HG02885 (cell line): ENCODE data around the gene SH2D1A.
"Not testable (repeated sequence)": the region's sequence is repeated elsewhere in the genome, so short reads cannot be mapped to it uniquely, and the experiment has no call there.

Experiments used
- ATAC-seq: cut with Tn5 transposase; IDR thresholded peaks from one replicate; pipeline ENCODE4 v1.9.1; 2021; ENCODE audit warnings: mild to moderate bottlenecking; ENCODE audit not compliant: unreplicated experiment, poor library complexity

The SH2D1A gene

DNA sequence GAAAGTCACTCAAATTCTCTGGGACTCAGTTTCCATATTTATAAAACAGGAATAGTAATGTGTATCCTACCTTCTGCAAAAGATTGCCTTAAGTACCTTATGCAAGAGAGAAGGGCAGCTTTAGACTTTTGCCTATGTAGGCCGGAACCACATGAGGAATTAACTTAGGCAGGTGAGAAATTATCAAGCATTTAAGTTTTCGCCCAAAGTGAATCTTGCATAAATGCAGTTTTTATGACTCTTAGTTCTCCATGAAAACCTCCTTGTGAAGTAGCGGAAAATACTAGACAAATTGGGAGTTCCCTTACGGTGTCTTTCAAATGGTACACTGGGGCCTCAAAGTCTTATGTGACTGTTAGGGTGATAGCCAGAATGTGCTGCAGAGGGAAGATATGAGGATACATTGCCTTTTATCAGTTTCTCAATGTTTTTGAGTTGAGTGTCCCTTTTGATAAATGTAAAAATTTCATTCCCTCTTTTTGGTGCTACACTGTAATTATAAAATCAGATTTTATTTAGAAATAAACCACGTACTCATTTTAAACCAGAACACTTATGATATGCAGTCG, 2.6 kb downstream of the SH2D1A start:
- no peak for ATAC-seq

DNA sequence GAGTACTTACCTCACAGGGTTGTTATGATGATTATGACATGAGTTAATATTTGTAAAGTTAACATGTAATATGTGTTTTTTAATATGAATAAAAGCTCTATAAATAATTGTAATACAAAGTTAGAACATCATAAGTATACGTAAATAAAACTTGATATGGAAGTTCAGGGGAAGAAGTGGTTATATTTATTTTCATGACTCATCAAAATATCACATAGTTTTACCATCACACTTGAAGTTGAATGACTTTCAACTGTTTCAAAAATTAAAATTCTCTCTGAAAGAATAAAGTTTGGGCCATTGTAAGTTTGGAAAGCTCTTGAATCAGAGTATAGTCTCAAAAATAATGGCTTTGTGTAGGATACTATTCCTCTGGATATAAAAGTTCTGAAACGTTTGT, 8.3 kb downstream of the SH2D1A start:
- no peak for ATAC-seq

DNA sequence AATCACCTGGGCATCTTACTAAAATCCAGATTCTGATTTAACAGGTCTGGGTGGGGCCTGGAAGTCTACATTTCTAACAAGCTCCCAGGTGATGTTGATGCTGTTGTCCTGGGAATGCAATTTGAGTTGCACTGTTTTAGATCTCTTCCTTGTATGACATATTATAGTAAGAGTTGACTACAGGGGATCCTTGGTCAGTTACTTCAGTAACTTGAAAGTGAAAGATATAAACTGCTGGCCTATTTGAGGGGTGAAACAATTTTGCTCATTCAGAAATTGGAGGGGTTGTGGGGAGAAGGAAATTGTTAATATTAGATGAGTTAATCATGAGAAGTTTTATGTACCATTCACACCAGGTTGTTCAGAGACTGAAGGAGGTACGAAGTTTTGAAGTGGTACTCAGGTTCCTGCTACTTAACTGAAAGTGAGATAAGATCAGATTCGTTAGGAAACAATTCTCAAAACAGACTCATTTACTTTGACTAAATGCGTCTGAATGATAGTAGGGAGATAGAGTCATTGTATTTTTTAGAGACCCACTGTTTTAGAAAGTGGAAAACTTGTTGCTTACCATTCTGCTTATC, 12.5 kb downstream of the SH2D1A start:
- no peak for ATAC-seq

DNA sequence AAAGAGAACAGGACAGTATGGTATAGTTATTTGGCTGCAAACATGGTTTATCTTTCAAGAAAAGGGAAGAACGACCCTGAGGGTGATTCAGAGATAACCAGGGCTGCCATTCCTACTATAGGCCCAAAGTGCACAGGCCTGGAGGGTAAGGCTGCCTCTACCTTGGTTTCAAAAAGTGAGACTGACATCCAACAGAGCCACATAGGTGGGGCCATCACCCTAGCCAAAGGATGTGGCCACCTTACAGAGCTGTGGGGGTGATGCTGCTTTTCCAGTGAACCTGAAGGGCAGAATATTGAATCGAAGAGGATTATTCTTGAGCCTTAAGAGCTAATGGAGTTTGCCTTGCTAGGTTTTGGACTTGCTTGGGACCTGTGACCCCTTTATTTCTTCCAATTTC, 15.7 kb downstream of the SH2D1A start:
- no peak for ATAC-seq

DNA sequence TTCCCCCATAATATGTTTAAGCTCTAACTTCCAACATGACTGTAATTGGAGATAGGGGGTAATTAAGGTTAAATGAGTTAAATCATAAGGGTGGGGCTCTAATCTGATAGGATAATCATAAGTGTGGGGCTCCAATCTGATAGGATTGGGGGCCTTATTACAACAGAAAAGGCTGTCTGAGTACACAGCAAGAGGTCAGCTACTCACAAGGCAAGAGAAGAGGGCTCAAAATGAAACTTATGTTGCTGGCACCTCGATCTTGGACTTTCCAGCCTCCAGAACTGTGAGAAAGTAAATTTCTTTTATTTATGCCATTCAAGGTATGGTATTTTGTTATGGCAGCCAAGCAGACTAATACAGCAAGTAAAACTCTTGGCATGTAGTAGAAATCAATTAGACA, 16.4 kb downstream of the SH2D1A start:
- no peak for ATAC-seq

DNA sequence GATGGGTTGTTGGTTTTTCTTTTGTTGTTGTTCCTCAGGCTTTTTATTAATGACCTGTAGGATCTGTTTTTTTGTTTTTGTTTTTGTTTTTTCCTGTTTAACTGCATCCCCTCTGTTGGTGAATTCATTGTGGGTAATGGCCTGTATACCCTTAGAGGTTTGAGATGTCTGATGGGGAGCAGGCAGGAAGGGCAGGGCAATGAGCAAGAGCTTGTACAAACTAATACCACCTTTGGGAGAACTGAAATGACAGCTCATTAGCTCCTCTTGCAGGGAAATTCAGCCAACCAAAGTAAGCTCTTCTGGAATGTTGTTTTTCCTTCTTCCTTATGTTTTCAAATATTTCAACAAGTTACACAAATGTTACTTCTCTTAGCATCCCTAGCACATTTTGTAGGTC, 23.4 kb downstream of the SH2D1A start:
- ATAC-seq, result no peak

DNA sequence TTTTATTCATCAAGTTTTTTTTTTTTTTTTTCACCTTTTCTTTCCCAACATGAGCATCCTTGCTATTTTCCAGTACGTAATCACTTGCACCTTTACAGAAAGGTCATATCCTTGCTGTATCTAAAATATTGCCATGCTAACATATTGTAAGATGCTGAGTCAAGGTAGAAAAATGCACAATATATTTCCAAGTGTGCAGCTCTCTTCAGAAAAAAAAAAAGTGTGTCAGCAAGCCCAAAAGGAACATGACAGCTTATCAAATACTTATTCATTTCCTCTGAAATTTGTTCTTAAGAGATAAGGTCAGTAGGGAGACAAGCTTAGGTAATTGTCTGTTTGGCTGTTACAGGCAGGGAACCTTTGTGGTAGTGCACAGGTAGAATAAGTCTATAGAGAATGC, 27.0 kb downstream of the SH2D1A start:
- no peak for ATAC-seq

DNA sequence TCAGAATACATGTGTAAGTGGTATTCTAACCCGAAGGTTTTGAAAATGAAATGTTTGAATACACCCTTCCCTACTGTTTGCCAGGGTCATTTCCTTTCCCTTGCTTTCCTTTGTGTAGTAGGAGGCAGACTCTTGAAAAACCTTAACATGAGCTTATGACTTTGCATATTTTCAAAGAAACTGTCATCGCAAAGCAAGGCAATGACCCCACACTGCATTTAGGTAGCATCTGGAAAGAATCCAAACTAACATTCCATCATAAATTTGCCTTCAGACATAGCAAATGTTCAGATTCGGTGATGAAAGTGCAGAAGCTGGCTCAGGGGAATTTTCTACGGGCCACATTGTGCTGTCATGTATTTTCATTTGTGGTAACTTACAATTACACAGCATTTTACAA, 32.3 kb downstream of the SH2D1A start:
- ATAC-seq, result no peak

DNA sequence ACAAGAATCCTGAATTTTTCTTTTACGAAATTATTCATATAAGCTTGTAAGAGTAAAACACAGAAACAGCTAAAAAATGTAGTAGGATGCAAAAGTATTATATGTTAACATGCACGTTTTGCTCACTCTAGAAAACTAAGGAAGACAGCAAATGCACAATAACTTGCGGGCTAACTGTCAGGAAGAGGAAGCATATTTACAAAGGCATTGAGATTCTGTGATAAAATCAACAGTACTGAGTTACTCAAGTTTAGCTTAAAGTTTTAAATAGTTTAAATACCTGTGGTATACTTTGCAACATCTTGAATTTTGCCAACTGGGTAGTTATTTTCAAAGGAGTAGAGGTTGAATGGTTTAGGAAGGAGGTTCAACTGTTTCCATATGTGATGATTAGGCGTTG, 37.0 kb downstream of the SH2D1A start:
- no peak for ATAC-seq

DNA sequence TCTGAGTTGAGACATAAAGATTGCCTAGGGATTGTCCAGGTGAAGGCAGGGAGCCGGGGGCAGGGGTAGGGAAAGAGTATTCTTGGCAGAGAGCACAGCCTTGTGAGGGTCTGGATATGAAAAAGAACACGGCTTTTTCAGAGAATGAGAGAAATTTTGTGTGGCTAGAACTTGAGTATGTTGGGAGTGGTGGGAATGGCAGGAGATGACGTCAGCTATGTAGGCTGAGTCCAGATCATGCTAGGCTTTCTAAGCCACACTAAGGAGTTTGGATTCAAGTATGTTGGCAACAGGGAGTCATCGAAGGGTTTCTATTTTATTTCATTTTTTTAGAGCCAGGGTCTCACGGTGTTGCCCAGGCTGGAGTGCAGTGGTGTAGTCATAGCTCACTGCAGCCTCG, 40.0 kb downstream of the SH2D1A start:
- ATAC-seq, result no peak

DNA sequence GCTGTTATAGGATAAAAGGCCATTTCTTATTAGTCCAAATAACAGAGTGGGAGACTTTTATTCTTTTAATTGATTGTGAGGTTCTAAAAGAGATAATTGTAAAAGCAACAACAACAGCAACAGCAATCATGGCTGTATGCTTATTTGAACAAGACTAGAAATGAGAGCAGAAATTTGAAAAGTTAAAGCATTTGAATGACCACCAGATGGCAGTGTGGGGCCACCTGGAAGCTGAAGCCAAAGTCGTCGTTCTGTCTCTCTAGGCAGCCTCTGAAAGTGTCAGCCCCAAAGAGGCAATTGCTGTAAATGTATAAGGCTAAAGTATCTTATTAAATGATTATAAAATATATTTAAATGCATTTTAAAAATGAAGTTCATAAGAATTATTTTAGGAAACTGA, 42.2 kb downstream of the SH2D1A start:
- peak; percentile 77 for ATAC-seq

DNA sequence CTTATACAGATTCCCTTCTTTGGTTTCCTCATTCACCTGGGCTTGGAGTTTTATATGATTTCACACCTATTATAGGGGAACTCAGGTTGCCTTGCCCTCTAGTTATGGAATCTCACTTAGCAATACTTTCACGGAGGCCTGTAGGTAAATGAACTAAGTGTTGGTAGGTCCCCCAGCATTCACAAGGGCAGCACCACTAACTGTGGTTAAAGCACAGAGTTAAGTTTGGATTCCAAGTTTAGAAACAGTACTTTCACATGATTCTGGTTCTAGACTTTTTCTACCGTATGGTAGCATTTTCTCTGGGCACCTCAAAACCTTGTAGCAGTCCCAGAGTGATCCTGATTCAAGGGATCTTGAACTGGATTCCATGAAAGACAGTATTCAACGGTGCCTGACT, 46.4 kb downstream of the SH2D1A start:
- peak; percentile 29 for ATAC-seq

DNA sequence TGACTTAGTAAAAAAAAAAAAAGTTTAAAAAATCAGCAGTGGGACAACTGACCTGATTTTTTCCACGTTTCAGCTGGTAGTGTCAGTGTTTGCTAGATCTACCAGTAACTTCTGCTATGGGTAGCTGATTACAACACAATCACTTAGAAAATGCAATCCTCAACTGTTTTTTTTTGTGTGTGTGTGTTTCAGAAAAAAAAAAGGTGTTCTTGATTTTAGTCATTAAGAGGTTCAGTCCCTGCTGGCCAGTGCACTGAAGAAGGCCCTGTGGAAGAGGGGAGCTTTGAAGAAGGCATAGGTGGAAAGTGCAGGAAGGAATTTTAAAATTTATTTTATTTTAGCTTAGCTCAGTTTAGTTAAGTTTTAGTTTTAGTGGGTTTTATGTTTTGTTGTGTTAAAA, 46.9 kb downstream of the SH2D1A start:
- ATAC-seq, result no peak

DNA sequence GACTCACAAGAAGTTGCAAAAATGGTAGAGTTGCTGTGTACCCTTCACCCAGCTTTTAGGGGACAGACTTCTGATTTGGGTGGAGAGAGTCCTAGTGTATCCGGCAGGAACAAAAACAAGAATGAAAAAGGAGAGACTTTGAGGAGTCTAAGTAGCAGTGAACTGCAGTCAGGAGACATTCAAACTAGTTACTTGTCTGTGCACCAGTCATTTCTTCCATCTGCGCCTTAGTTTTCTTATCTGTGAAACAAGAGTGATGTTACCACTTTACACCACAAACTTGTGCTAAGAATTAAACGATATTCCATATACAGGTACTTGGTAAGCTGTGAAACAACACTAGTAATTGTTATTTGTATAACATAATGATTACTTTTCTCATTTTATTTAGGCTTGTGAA, 47.3 kb downstream of the SH2D1A start:
- no peak for ATAC-seq

DNA sequence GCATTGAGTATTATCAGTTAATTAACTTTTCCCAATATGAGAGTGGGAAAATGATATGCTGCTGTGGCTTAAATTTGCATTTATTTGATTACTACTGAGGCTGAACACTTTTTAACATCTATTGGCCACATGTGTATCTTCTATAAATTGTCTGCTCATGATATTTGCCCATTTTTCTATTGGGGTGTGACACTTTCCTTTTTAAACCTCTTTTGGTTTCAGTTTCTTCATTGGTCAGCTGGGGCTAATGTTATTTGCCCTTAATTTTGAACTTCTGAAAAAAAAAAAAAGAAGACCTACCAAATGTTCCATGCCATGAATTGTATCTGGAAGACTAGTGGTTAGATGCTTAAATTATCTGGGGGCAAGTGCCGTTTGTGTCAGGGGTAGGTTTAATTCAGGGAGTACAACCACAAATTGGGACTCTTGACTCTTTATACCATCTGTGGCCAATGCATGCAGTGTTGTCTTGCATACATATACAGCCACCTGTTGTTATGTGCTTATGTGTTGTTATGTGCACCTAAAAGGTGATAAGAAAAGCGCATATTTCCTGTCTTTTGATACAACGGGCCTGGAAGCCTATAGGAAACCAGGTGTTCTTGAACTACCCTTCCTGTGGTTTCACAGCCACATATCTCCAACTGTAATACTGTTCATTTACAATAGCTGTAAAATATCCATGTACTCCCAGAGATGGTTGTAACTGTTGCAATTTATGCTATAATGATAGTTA, 49.0 kb downstream of the SH2D1A start:
- peak; percentile 64 for ATAC-seq

DNA sequence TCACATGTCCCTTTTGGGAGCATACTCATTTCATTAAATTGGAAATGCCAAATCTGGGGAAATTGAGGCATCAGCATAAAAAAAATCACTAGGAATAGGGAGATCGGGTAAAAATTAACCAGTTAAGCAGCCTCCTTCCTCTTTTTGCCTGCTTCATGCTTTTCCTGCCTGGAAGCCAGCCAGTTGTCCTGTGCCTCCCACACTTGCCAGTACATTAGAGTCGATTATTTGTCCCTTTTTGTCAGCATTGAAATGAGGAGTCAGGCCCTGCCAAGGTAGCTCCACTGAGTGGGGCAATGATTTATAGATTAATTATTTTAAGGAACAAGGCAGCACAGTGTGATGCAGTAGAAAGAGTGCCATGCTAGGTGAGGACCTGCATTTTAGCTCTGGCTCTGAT, 55.3 kb downstream of the SH2D1A start:
- no peak for ATAC-seq

DNA sequence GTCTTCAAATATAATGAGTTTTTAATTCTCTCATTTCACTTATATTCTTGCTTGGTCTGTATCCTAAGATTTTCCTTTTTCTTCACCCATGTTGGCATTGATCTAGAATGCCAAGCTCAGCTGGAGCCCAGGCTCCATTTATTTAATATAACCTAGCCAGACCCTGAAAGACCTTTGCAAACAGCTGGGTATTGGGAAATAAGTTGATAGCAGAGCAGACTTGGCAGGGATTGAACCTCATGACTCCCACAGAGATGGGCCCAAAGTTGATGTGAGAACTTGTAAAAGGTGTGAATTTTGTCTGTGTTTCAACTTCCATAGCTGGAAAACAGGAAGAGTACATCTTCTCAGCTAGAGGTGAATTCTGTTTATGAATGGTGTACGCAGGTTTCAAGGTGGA, 59.5 kb downstream of the SH2D1A start:
- no peak for ATAC-seq

DNA sequence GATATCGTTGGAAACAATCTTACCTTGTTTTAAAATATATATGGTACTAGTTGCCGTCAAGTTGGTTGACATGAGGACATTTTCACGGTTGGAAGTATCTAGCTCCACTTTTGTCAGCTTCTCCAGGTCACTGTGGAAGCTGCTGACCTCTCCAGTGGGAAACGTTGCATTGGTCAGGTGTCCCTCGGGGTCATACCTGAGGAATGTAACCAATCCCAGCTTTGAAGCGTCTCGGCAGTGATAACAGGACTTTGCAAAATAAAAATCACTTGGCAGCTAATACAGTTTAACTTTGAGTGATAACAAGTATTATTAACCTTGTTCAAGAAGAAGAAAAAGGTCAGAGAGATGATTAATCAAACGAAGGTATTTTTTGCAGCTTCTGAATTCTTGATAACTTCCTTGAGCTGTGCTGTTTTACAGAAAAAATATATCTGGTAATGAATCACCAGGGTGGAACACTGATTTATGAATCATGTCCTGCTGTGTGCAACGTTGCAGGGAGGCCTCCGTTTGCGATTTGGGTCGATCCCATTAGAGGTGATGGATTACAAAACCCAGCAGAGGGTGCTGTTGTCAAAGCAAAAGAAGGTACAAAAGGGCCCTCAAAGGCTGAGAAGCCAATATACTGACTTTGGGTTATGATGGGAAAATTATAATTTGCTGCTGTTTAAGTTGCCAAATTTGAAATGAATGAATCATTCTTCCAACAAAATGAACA, 60.1 kb downstream of the SH2D1A start:
- ATAC-seq, result peak; percentile 96

DNA sequence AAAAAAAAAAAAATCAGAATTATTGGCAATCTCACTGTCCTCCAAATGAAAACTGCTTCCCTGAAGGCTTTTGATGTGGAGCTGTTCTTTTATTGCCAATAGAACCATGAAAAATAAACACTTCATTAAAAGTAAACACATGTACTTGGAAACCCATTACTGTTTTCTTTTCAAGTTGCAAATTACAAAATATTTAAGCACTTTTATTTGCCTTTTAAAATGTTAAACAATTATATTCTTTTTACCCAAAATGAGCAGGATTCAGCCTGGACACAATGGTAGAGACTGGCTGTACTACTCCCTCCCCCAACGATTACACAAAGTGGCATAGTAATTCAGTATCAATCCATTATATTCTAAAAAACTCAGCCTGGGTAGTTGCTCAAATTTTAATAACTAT, 60.9 kb downstream of the SH2D1A start:
- no peak for ATAC-seq

DNA sequence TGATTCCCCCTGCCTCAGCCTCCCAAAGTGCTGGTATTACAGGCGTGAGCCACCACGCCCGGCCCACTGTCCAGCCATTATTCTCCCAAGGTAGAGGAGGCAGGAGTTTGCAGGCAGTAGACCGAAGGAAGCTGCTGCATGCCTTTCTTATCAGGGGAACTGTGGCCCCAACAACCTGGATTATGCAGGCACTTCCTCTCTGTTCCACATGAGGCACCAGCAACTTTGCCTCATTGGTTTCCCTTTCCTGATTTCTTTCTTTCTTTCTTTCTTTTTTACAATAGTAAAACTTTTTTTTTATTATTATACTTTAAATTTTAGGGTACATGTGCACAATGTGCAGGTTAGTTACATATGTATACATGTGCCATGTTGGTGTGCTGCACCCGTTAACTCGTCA, 62.0 kb downstream of the SH2D1A start:
- not testable (repeated sequence) for ATAC-seq

DNA sequence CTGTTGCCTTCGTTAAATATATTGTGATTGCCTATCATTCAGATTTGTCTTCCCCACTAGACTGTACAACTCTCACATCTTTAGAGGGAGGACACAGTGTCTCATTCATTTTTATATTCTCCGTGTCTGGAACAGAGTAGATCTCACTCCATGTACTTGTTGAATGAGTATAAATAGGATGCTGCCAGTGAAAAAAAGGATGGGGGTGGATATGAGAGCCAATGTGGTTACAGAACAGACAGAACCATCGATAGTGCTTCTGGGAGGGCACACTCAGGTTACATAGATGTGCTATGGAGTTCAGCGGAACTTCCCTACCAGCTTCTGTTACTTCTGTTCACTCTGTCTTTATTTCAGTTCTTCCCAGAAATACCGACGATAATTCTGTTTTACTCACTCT, 66.9 kb downstream of the SH2D1A start:
- ATAC-seq, result no peak
